OCI-M2 (cell line): ENCODE measurements around the gene DBH.

ENCODE experiments used
- DNase-seq: peaks from one replicate; lab custom pipeline; 2025; ENCODE audit not compliant: unreplicated experiment; lab: John Stamatoyannopoulos, UW

Gene DBH

GRCh38 chr9:133696071-133696472 is 59.9 kb downstream of the DBH start:
- no peak for DNase-seq

GRCh38 chr9:133699546-133699945 is 63.4 kb downstream of the DBH start:
- no peak for DNase-seq

- no peak for DNase-seq
Measured at GRCh38 chr9:133700819-133701320, 64.7 kb downstream of the DBH start.

- no peak for DNase-seq
Measured at GRCh38 chr9:133701321-133701980, 65.3 kb downstream of the DBH start.

- DNase-seq: no peak
Measured at GRCh38 chr9:133701981-133702797, 66.0 kb downstream of the DBH start.

- no peak for DNase-seq
Measured at GRCh38 chr9:133702798-133703590, 66.8 kb downstream of the DBH start.

GRCh38 chr9:133703591-133704399 is 67.6 kb downstream of the DBH start:
- DNase-seq: no peak

- no peak for DNase-seq
Measured at GRCh38 chr9:133704711-133705181, 68.6 kb downstream of the DBH start.

- DNase-seq: no peak
Measured at GRCh38 chr9:133705576-133705975, 69.4 kb downstream of the DBH start.

- no peak for DNase-seq
Measured at GRCh38 chr9:133706307-133707050, 70.3 kb downstream of the DBH start.

- no peak for DNase-seq
Measured at GRCh38 chr9:133707065-133707762, 71.1 kb downstream of the DBH start.

- no peak for DNase-seq
Measured at GRCh38 chr9:133707763-133708245, 71.6 kb downstream of the DBH start.

GRCh38 chr9:133708246-133709014 is 72.3 kb downstream of the DBH start:
- DNase-seq: no peak
